Glutamatergic neuron (in vitro differentiated cells): ENCODE data around the gene CFAP77. TPM values are rescaled to one million over a fixed set of nuclear protein-coding genes. Genes with fewer than 3 reads are reported as not detected.

Source experiments
- DNase-seq: peaks from one replicate; pipeline ENCODE4 v3.0.0; 2022
- H3K27ac Mint-ChIP-seq: one replicate; pipeline ENCODE4 v1.8.0; 2020; ENCODE audit warnings: mild to moderate bottlenecking, mixed read lengths, inconsistent platforms; ENCODE audit not compliant: unreplicated experiment
- H3K27me3 Mint-ChIP-seq: one replicate; pipeline ENCODE4 v1.8.0; 2020; ENCODE audit warnings: mild to moderate bottlenecking, moderate library complexity, mixed read lengths, inconsistent platforms; ENCODE audit not compliant: unreplicated experiment
- H3K36me3 Mint-ChIP-seq: one replicate; pipeline ENCODE4 v1.8.0; 2020; ENCODE audit warnings: mild to moderate bottlenecking, mixed read lengths, inconsistent platforms; ENCODE audit not compliant: unreplicated experiment
- H3K4me1 Mint-ChIP-seq: one replicate; pipeline ENCODE4 v1.8.0; 2020; ENCODE audit warnings: mild to moderate bottlenecking, low read depth, mixed read lengths, inconsistent platforms; ENCODE audit not compliant: unreplicated experiment
- H3K4me3 Mint-ChIP-seq: one replicate; pipeline ENCODE4 v1.8.0; 2020; ENCODE audit warnings: mild to moderate bottlenecking, mixed read lengths, inconsistent platforms; ENCODE audit not compliant: unreplicated experiment
- H3K9me3 Mint-ChIP-seq: one replicate; pipeline ENCODE4 v1.8.0; 2020; ENCODE audit warnings: mild to moderate bottlenecking, moderate library complexity, mixed read lengths, inconsistent platforms; ENCODE audit not compliant: unreplicated experiment
- total RNA-seq: library from RNA; stranded (reverse); fragmentation: NEBNext Ultra II Directional; extraction: Animal tissue kit (Norgen Biotek cat#: 25700); gene quantifications from one replicate; pipeline ENCODE4 v1.2.1, GENCODE V29; 2021; ENCODE audit not compliant: unreplicated experiment
- TF ChIP-seq, protein P1 (sequence below): fragments of 200-600 bp; sonication (generic); IDR thresholded peaks from one replicate; pipeline ENCODE4 v1.5.0; 2021; ENCODE audit not compliant: partially characterized antibody, unreplicated experiment

CFAP77 gene
- total RNA-seq, 1 donor from 2014 or later, result not detected

DNA sequence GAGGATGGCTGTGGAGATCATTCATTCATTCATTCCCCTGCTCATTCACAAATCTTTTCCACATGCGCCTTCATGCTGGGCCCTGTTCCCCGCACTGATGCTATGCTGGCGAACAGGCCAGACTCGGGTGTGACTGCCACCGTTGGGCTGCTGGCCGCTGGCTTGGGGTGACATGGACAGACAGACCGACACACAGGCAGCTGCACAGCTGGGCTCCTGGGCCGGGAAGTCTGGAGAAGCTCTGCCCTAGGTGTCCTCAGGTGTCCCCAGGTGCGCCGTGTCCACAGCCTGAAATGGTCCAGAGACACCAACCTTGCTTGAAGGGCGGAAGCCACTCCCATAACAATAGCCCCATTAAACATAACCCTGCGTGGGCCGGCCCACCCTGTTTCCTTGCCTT, 137.4 kb downstream of the CFAP77 start:
- Mint-ChIP-seq H3K9me3 (peaks cover 4% of the 10 kb centered on the region), H3K27ac (peak overlapping the region; percentile 55), H3K4me1 (peaks cover 7% of the 10 kb centered on the region), H3K36me3 (no peaks in the 10 kb centered on the region), H3K4me3 (no peak overlapping the region), H3K27me3 (peaks cover 4% of the 10 kb centered on the region)
- TF ChIP-seq, protein P1, sequence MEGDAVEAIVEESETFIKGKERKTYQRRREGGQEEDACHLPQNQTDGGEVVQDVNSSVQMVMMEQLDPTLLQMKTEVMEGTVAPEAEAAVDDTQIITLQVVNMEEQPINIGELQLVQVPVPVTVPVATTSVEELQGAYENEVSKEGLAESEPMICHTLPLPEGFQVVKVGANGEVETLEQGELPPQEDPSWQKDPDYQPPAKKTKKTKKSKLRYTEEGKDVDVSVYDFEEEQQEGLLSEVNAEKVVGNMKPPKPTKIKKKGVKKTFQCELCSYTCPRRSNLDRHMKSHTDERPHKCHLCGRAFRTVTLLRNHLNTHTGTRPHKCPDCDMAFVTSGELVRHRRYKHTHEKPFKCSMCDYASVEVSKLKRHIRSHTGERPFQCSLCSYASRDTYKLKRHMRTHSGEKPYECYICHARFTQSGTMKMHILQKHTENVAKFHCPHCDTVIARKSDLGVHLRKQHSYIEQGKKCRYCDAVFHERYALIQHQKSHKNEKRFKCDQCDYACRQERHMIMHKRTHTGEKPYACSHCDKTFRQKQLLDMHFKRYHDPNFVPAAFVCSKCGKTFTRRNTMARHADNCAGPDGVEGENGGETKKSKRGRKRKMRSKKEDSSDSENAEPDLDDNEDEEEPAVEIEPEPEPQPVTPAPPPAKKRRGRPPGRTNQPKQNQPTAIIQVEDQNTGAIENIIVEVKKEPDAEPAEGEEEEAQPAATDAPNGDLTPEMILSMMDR, result no peak
- no peak for DNase-seq

DNA sequence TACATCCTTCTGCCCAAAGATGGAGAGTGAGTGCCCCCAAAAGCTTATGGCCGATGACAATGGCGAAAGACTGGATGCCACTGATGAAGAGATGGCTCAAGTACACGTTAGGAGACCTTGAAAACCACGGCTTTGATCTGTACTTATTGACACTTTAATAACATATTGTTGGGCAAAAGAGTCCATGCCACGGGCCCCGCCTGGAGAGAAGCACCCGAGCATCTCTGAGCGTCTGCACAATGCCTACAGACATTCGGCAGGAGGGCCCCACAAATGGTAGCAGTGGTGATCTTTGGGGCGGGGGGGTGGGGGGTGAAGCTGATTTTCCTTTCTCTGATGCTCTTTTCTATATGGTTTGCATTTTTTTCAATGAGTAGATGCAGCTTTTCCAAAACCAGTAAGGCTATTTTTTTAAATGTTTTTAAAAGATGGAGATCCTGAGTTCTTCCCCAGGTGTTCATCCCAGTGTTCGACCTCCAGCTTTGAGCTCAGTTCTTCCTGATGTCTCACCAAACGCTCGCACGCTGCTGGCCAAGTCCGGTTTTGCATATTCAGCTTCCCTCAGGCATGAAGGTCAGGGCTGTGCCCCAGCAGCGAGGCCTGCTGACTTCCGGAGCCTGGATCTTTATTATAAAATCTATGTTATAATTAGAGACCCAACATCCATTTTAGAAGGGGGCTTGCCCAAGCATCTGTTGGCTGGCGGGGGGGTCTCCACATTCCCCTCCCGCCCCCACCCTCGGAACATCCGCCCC, 138.1 kb downstream of the CFAP77 start:
- Mint-ChIP-seq H3K4me3 (no peak overlapping the region), H3K4me1 (peaks cover 7% of the 10 kb centered on the region)

DNA sequence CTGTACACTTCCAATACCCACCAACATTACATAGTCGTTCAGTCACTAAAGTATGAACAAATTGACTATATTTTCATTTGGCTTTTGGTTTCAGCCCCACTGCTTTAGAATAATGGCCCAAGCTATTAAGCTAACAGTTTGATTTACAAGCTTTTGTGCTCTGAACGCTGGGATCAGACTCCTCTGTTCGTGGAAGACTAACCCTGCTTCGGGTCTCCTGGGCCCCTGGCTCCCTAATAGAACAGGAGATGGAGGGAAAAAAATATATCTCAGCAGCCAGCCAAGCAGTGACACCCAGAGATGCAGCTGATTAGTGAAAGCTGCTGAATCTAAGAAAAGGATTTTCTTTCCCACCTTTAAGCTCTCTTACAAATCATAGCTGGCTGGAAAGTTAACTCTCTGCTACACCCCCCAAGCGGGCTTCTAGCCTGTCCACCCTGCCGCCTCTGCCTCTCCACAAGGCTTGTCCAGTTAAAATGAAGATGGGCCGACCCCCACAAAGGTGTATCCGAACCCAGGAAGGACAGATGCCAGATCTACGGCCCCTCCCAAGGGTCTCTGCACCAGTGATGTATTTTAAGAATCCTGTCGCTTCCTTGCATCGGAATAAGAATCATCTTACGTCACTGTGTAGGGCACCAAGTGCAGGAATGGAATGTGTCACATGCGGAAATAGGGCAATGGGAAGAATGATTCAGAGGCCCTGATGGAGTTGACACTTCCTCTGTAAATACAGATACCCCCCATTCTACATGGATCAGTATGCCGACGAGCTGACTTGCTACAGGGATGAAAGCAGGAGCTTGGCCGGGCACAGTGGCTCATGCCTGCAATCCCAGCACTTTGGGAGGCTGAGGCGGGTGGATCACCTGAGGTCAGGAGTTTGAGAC, 139.0 kb downstream of the CFAP77 start:
- no peak for DNase-seq
- peaks cover 2% of the 10 kb centered on the region for H3K9me3 Mint-ChIP-seq
- no peak overlapping the region for H3K27ac Mint-ChIP-seq
- peaks cover 4% of the 10 kb centered on the region for H3K27me3 Mint-ChIP-seq
- TF ChIP-seq, protein P1, result no peak
- H3K4me1 Mint-ChIP-seq, result peaks cover 7% of the 10 kb centered on the region
- no peaks in the 10 kb centered on the region for H3K36me3 Mint-ChIP-seq
- H3K4me3 Mint-ChIP-seq, result no peak overlapping the region

More for the DNA sequence above, 138.1 kb downstream of the CFAP77 start:
- TF ChIP-seq, protein P1, result no peak
- Mint-ChIP-seq H3K27me3 (peaks cover 4% of the 10 kb centered on the region), H3K27ac (peak overlapping the region; percentile 55), H3K9me3 (peaks cover 4% of the 10 kb centered on the region), H3K36me3 (no peaks in the 10 kb centered on the region)
- DNase-seq, result no peak

DNA sequence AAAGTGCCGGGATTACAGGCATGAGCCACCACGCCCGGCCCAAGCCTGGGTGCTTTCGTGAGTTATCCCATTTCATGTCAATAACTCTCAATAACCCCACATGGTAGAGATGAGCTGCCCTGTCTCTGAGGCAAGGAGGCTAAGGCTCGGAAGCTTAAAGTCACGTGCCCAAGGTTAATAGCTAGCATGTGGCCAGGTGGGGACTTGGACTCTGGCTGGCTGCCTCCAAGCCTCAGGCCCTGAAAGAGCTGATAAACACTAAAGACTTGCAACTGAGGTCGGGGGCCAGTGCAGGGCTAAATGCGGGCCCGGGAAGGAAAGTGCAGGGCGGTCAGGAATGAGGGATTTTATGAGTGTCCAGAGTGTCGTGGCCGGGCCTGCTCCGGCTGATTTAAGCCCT, 141.5 kb downstream of the CFAP77 start:
- Mint-ChIP-seq H3K36me3 (no peaks in the 10 kb centered on the region), H3K27ac (no peak overlapping the region), H3K4me3 (no peak overlapping the region), H3K27me3 (peaks cover 3% of the 10 kb centered on the region), H3K4me1 (peaks cover 7% of the 10 kb centered on the region), H3K9me3 (peaks cover 2% of the 10 kb centered on the region)
- TF ChIP-seq, protein P1, result no peak
- no peak for DNase-seq
